ENCODE results near the gene MAML2.

GRCh38 chr11:95972060-95972459 is 370.9 kb downstream of the MAML2 start:
- no peak for TF ChIP-seq CTCF (IDR thresholded peaks at IDR 0.05)
- TF ChIP-seq EZH2 (IDR thresholded peaks at IDR 0.05): no peak

Measured in neural progenitor cell (in vitro differentiated cells).